PFSK-1 (cell line): ENCODE results near the gene GHRH.

Source experiments
- FOXP2 ChIP-seq: optimal IDR thresholded peaks from 2 replicates; pipeline ENCODE3; 2011; ENCODE audit warnings: borderline replicate concordance, control low read depth, inconsistent platforms; ENCODE audit not compliant: insufficient read depth; ENCODE audit errors: extremely low read length, extremely low read depth
- POLR2AphosphoS5 ChIP-seq: IDR thresholded peaks from 2 replicates; pipeline ENCODE4 v1.6.1; 2012; ENCODE audit warnings: low read depth, mild to moderate bottlenecking, control low read depth, low read length, moderate library complexity
- REST ChIP-seq, 2 experiments: IDR thresholded peaks; 2 replicates each; pipeline versions ENCODE4 v1.6.1 to v1.8.0; 2011 to 2012; ENCODE audit warnings: low read depth in 2 of 2, low read length in 2 of 2, control low read depth in 1 of 2, inconsistent platforms in 1 of 2, mild to moderate bottlenecking in 1 of 2, moderate library complexity in 1 of 2; ENCODE audit not compliant: insufficient read depth in 1 of 2
- SIN3A ChIP-seq: IDR thresholded peaks from 2 replicates; pipeline ENCODE4 v1.6.1; 2012; ENCODE audit warnings: mild to moderate bottlenecking, low read length, moderate library complexity, borderline replicate concordance; ENCODE audit not compliant: insufficient read depth
- TAF1 ChIP-seq: IDR thresholded peaks from 2 replicates; pipeline ENCODE4 v1.6.1; 2012; ENCODE audit warnings: low read length, control low read depth, borderline replicate concordance; ENCODE audit not compliant: insufficient read depth

GRCh38 chr20:37257530-37257929 is 4.1 kb downstream of the GHRH start:
- TF ChIP-seq POLR2AphosphoS5 (no peak), SIN3A (no peak), REST (IDR thresholded peaks at IDR 0.05; ENCODE audit: insufficient read depth in 1 of 2, low read depth in 2 of 2, low read length in 2 of 2) (no peak), TAF1 (no peak), FOXP2 (no peak)
